Thyroid gland (tissue), 4 donors: Measurements from ENCODE around the gene PAQR8.

ENCODE experiments used
- POLR2A ChIP-seq, 2 donors: fragments of 450-650 bp; IDR thresholded peaks; one replicate each; pipeline ENCODE4 v1.6.1; 2017; ENCODE audit warnings: antibody characterized with exemption in 2 of 2, mild to moderate bottlenecking in 2 of 2, moderate library complexity in 1 of 2
- TF ChIP-seq, protein P1 (sequence below), 6 experiments: fragments of 200-600 bp in 3 of 6; fragments of 450-650 bp in 3 of 6; sonication (generic) in 3 of 6; IDR thresholded peaks; one replicate each; pipeline ENCODE4 v1.5.1; 2016 to 2019; ENCODE audit warnings: antibody characterized with exemption in 6 of 6, mild to moderate bottlenecking in 2 of 6, inconsistent platforms in 1 of 6, moderate library complexity in 1 of 6

GRCh38 chr6:52345311-52345710 lies 16.6 kb upstream of the PAQR8 start:
- TF ChIP-seq, protein P1, sequence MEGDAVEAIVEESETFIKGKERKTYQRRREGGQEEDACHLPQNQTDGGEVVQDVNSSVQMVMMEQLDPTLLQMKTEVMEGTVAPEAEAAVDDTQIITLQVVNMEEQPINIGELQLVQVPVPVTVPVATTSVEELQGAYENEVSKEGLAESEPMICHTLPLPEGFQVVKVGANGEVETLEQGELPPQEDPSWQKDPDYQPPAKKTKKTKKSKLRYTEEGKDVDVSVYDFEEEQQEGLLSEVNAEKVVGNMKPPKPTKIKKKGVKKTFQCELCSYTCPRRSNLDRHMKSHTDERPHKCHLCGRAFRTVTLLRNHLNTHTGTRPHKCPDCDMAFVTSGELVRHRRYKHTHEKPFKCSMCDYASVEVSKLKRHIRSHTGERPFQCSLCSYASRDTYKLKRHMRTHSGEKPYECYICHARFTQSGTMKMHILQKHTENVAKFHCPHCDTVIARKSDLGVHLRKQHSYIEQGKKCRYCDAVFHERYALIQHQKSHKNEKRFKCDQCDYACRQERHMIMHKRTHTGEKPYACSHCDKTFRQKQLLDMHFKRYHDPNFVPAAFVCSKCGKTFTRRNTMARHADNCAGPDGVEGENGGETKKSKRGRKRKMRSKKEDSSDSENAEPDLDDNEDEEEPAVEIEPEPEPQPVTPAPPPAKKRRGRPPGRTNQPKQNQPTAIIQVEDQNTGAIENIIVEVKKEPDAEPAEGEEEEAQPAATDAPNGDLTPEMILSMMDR (IDR thresholded peaks at IDR 0.05): no peak
- TF ChIP-seq POLR2A (IDR thresholded peaks at IDR 0.05): no peak
